Gastrocnemius medialis (tissue), 4 donors: Measurements from ENCODE around the gene RASGRP2. TPM values are rescaled to one million over a fixed set of nuclear protein-coding genes. Genes with fewer than 3 reads are reported as not detected.

ENCODE experiments used
- ATAC-seq, 2 donors: fragments of 150-250 bp; one replicate each; pipeline ENCODE4 v1.9.1; 2016
- DNase-seq, 2 donors: peaks; one replicate each; pipeline ENCODE4 v3.0.0-alpha.2; 2019
- H3K27ac ChIP-seq, 4 donors: fragments of 200-600 bp; sonication (generic); 1 replicate in 1 of 4; 2 replicates in 3 of 4; pipeline ENCODE4 v1.5.1; 2016 to 2018; ENCODE audit warnings: mild to moderate bottlenecking in 2 of 4, moderate library complexity in 1 of 4
- H3K27me3 ChIP-seq, 3 donors: fragments of 200-600 bp; sonication (generic) in 2 of 3; 1 replicate in 1 of 3; 2 replicates in 2 of 3; pipeline versions ENCODE4 v1.5.1 to v1.6.0; 2016 to 2019; ENCODE audit warnings: mild to moderate bottlenecking in 1 of 3, moderate library complexity in 1 of 3
- H3K36me3 ChIP-seq, 2 donors: fragments of 200-600 bp; sonication (generic) in 1 of 2; one replicate each; pipeline ENCODE4 v1.5.1; 2017 to 2018
- H3K4me1 ChIP-seq, 2 donors: fragments of 200-600 bp; sonication (generic) in 1 of 2; one replicate each; pipeline ENCODE4 v1.5.1; 2016 to 2017; ENCODE audit warnings: mild to moderate bottlenecking in 2 of 2
- H3K4me3 ChIP-seq, 4 donors: fragments of 200-600 bp; sonication (generic) in 3 of 4; 1 replicate in 1 of 4; 2 replicates in 3 of 4; pipeline ENCODE4 v1.5.1; 2016 to 2019; ENCODE audit warnings: mild to moderate bottlenecking in 2 of 4
- H3K9me3 ChIP-seq, 3 donors: fragments of 200-600 bp; sonication (generic) in 2 of 3; 1 replicate in 1 of 3; 2 replicates in 2 of 3; pipeline ENCODE4 v1.5.1; 2016 to 2019
- CTCF ChIP-seq, 5 experiments: fragments of 450-650 bp in 3 of 5; fragments of 200-600 bp in 2 of 5; sonication (generic) in 2 of 5; IDR thresholded peaks in 4 of 5; conservative IDR thresholded peaks in 1 of 5; 1 replicate in 4 of 5; 2 replicates in 1 of 5; pipeline ENCODE4 v1.5.1; 2016 to 2019; ENCODE audit warnings: antibody characterized with exemption in 5 of 5, mild to moderate bottlenecking in 3 of 5, moderate library complexity in 3 of 5
- POLR2A ChIP-seq, 2 donors: fragments of 450-650 bp; IDR thresholded peaks; one replicate each; pipeline ENCODE4 v1.6.1; 2017; ENCODE audit warnings: antibody characterized with exemption in 2 of 2, mild to moderate bottlenecking in 2 of 2, moderate library complexity in 2 of 2
- in situ Hi-C, 4 donors: fragments of 200-750 bp; cut with MboI; loops; one replicate each; pipeline versions ENCODE4 v1.15.0 to v1.8.0; 2017; ENCODE audit warnings: low sequenced_read_pairs in 4 of 4
- intact Hi-C: fragments of 100-400 bp; cut with DNase I; formaldehyde crosslinking; loops from one replicate; pipeline ENCODE4 v1.15.1; 2023; ENCODE audit warnings: low total_unique reads
- total RNA-seq, 4 donors: library from RNA; depleted of rRNA; stranded (reverse); fragments of >200 nt; gene quantifications; one replicate each; pipeline versions ENCODE4 v1.1.0 to v1.2.3, GENCODE V29; 2016

The RASGRP2 gene
- total RNA-seq, 4 donors from 2014 or later, result 2.9 to 10.9 (median 7.1) TPM

- no peaks in the 10 kb centered on the region for H3K36me3 ChIP-seq
- TF ChIP-seq CTCF (IDR thresholded peaks at IDR 0.05 in 4 of 5, conservative IDR thresholded peaks at IDR 0.05 in 1 of 5) (no peak), POLR2A (IDR thresholded peaks at IDR 0.05) (no peak)
- DNase-seq, result no peak
- in situ Hi-C loops (no loop called here), intact Hi-C loops (no loop called here)
- no peaks in the 10 kb centered on the region for H3K9me3 ChIP-seq
- no peaks in the 10 kb centered on the region for H3K27me3 ChIP-seq
- H3K4me3 ChIP-seq, result no peak overlapping the region
- no peak for ATAC-seq
- H3K27ac ChIP-seq, result no peak overlapping the region
- no peaks in the 10 kb centered on the region for H3K4me1 ChIP-seq
Observed at GRCh38 chr11:64731601-64732000, 12.3 kb downstream of the RASGRP2 start.

DNA sequence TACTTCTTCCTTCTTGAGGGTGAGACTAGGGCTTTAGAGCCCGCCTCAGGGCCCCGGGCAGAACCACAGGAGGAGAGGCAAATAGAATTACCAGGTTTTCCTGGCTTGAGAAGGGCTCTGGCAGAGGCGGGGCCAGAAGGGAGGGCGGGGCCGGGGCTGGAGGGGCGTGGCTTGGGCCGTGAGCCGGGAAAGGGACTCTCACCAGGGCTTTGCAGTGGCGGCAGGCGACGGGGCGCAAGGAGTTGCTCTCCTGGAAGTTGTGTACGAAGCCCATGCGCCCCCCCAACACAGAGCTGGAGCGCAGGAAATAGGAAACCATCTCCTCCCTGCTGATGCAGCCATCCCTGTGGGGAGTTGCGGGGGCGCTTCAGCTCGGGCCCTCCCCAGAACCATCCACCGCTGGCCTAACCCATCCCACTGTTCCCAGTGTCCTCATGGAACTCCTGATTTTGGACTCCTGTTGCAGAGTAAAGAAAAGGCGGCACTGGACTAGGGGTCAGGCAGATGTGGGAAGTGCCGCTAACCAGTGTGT, 14.0 kb downstream of the RASGRP2 start:
- H3K4me1 ChIP-seq, result no peaks in the 10 kb centered on the region
- no peak overlapping the region for H3K27ac ChIP-seq
- DNase-seq, result no peak

DNA sequence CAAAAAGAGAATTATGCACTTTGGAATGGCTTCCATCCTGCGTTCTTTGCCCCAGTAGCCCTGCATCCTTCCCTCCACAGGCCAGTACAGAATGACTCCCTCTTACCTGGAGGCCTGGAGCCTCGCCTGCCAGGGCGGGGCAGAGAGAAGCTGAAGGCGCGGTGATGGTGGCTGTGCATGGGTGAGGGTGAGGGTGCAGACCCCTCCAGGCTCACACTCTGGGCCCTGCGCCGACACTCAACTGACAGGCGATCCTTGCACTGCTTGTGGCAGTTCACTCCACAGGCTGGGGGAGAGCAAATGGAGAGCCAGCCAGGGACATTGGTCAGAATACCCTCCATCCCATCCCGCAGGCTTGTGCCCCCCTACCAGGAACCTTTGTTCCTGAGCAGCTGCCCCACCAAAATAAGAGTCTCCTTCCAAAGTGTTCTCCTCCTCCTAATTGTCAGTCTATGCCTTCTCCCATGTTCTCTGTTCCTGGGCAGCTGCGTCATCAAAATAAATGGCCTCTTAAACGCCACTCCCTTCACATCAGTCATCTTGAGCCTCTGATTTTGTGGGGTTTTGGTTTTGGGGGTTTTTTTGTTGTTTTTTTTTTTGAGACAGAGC, 15.1 kb downstream of the RASGRP2 start:
- no peaks in the 10 kb centered on the region for H3K4me1 ChIP-seq
- ATAC-seq, result no peak
- no peaks in the 10 kb centered on the region for H3K36me3 ChIP-seq
- no peaks in the 10 kb centered on the region for H3K27me3 ChIP-seq
- H3K9me3 ChIP-seq, result no peaks in the 10 kb centered on the region
- DNase-seq, result no peak
- intact Hi-C loops (no loop called here), in situ Hi-C loops (no loop called here)
- TF ChIP-seq POLR2A (IDR thresholded peaks at IDR 0.05) (no peak), CTCF (IDR thresholded peaks at IDR 0.05 in 4 of 5, conservative IDR thresholded peaks at IDR 0.05 in 1 of 5) (no peak)
- no peak overlapping the region for H3K27ac ChIP-seq
- no peak overlapping the region for H3K4me3 ChIP-seq

More for the DNA sequence above, 14.0 kb downstream of the RASGRP2 start:
- in situ Hi-C loops, result no loop called here
- ATAC-seq, result no peak
- Histone ChIP-seq H3K4me3 (no peak overlapping the region), H3K36me3 (no peaks in the 10 kb centered on the region), H3K9me3 (no peaks in the 10 kb centered on the region), H3K27me3 (no peaks in the 10 kb centered on the region)
- intact Hi-C loops, result no loop called here
- TF ChIP-seq POLR2A (IDR thresholded peaks at IDR 0.05) (no peak), CTCF (IDR thresholded peaks at IDR 0.05 in 4 of 5, conservative IDR thresholded peaks at IDR 0.05 in 1 of 5) (no peak)

GRCh38 chr11:64726867-64727530, 16.9 kb downstream of the RASGRP2 start:
- in situ Hi-C loops (no loop called here), intact Hi-C loops (no loop called here)
- no peaks in the 10 kb centered on the region for H3K9me3 ChIP-seq
- peaks cover 0 to 6% (median 3%) of the 10 kb centered on the region in 3 donors for H3K27me3 ChIP-seq
- ATAC-seq, result no peak
- TF ChIP-seq POLR2A (IDR thresholded peaks at IDR 0.05) (no peak), CTCF (IDR thresholded peaks at IDR 0.05 in 4 of 5, conservative IDR thresholded peaks at IDR 0.05 in 1 of 5) (no peak)
- DNase-seq, result no peak
- H3K4me1 ChIP-seq, result peaks cover 0 to 7% of the 10 kb centered on the region in 2 donors
- H3K4me3 ChIP-seq, result no peak overlapping the region
- H3K27ac ChIP-seq, result no peak overlapping the region
- H3K36me3 ChIP-seq, result no peaks in the 10 kb centered on the region
